ENCODE results near the gene CCND3.
"Not testable (repeated sequence)": the region's sequence is repeated elsewhere in the genome, so short reads cannot be mapped to it uniquely, and the experiment has no call there.

CCND3 gene

DNA sequence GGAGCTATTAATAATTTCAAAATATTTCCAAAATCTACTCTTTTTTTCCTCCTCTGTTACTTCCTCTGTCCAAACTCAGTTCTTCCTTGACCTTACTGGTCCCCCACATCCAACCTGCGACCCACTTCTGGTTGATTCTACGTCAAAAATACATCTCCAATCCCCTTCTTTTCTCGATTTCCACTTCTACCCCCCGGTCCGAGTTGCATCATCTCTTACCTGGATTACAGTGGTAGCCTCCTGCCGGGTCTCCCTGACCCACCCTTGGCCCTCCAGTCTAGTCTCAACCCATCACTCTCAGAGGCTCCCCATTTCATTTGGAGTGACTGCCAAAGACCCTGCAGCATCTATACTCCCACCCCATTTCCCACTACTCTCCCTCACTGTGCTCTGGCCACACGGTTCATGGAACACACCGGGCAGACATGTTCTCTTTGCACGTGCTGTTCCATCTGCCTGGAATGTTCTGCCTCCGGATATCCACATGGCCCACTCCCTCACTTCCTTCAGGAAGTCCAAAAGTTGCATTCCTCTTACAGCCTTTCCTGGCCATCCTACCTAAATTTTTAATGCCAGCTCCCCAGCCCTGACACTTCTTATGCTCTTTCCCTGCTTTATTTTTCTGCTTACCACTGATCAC is 6.1 kb upstream of the CCND3 start:
- H3K36me3 ChIP-seq (ENCODE audit: insufficient read depth, low read length), result peaks cover 6% of the 10 kb centered on the region; the same call in 1 of the 2 replicates
- ATAC-seq (ENCODE audit: insufficient read depth, low read depth) (no peak), DNase-seq (no peak)
- H3K79me2 ChIP-seq (ENCODE audit: insufficient read depth, low read length), result peaks cover 43% of the 10 kb centered on the region
- H3K27me3 ChIP-seq (ENCODE audit: insufficient read depth, low read length, poor library complexity), result no peaks in the 10 kb centered on the region
- H3K4me3 ChIP-seq (ENCODE audit: low read depth in 1 of 2, low read length in 2 of 2), result no peak overlapping the region
- H3K9me3 ChIP-seq (ENCODE audit: insufficient read depth, low read length, severe bottlenecking), result no peaks in the 10 kb centered on the region
- no peak overlapping the region for H3K9ac ChIP-seq (ENCODE audit: low read depth, low read length)
- no peak overlapping the region for H3K4me2 ChIP-seq (ENCODE audit: insufficient read depth, low read length)
- no peaks in the 10 kb centered on the region for H4K20me1 ChIP-seq (ENCODE audit: insufficient read depth, low read length)
- no peak overlapping the region for H2AFZ ChIP-seq (ENCODE audit: low read depth, low read length)
- H3K4me1 ChIP-seq (ENCODE audit: insufficient read depth, low read length), result peaks cover 5% of the 10 kb centered on the region; the same call in 1 of the 2 replicates
- H3K27ac ChIP-seq (ENCODE audit: low read length), result peak overlapping the region; percentile 30
- TF ChIP-seq, protein P1, sequence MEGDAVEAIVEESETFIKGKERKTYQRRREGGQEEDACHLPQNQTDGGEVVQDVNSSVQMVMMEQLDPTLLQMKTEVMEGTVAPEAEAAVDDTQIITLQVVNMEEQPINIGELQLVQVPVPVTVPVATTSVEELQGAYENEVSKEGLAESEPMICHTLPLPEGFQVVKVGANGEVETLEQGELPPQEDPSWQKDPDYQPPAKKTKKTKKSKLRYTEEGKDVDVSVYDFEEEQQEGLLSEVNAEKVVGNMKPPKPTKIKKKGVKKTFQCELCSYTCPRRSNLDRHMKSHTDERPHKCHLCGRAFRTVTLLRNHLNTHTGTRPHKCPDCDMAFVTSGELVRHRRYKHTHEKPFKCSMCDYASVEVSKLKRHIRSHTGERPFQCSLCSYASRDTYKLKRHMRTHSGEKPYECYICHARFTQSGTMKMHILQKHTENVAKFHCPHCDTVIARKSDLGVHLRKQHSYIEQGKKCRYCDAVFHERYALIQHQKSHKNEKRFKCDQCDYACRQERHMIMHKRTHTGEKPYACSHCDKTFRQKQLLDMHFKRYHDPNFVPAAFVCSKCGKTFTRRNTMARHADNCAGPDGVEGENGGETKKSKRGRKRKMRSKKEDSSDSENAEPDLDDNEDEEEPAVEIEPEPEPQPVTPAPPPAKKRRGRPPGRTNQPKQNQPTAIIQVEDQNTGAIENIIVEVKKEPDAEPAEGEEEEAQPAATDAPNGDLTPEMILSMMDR (IDR thresholded peaks at IDR 0.05; ENCODE audit: borderline replicate concordance, extremely low read depth, low read length, poor library complexity, severe bottlenecking), result no peak
- TF ChIP-seq EZH2 (IDR thresholded peaks at IDR 0.05; ENCODE audit: borderline replicate concordance, low read depth, low read length, severe bottlenecking), result no peak

DNA sequence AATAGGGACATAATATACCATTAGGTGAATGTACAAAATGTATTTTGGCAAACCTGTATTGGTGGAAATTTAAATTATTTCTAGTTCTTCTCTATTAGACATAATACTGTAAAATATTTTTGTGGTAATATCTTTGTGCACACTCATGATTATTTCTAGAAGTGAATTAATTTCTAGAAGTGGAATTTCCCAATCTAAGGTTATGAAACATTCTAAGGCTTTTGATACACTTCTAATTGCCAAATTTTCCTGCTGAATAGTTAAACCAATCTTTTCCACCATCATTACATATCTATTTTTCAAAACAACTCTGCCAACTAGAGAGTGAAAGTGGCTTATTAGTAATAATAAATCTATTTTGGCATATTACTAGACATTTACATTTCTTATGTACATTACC is 1.8 kb upstream of the CCND3 start:
- Histone ChIP-seq H3K27ac (ENCODE audit: low read length) (no peak overlapping the region), H3K79me2 (ENCODE audit: insufficient read depth, low read length) (peaks cover 69% of the 10 kb centered on the region), H2AFZ (ENCODE audit: low read depth, low read length) (no peak overlapping the region), H3K9me3 (ENCODE audit: insufficient read depth, low read length, severe bottlenecking) (no peaks in the 10 kb centered on the region), H3K4me3 (ENCODE audit: low read depth in 1 of 2, low read length in 2 of 2) (no peak overlapping the region), H3K4me2 (ENCODE audit: insufficient read depth, low read length) (no peak overlapping the region), H3K36me3 (ENCODE audit: insufficient read depth, low read length) (peaks cover 31% of the 10 kb centered on the region), H3K9ac (ENCODE audit: low read depth, low read length) (no peak overlapping the region), H4K20me1 (ENCODE audit: insufficient read depth, low read length) (peaks cover 16% of the 10 kb centered on the region), H3K27me3 (ENCODE audit: insufficient read depth, low read length, poor library complexity) (no peaks in the 10 kb centered on the region), H3K4me1 (ENCODE audit: insufficient read depth, low read length) (peaks cover 32% of the 10 kb centered on the region)
- no peak for DNase-seq
- TF ChIP-seq, protein P1 (IDR thresholded peaks at IDR 0.05; ENCODE audit: borderline replicate concordance, extremely low read depth, low read length, poor library complexity, severe bottlenecking), result no peak
- no peak for TF ChIP-seq EZH2 (IDR thresholded peaks at IDR 0.05; ENCODE audit: borderline replicate concordance, low read depth, low read length, severe bottlenecking)
- no peak for ATAC-seq (ENCODE audit: insufficient read depth, low read depth)

DNA sequence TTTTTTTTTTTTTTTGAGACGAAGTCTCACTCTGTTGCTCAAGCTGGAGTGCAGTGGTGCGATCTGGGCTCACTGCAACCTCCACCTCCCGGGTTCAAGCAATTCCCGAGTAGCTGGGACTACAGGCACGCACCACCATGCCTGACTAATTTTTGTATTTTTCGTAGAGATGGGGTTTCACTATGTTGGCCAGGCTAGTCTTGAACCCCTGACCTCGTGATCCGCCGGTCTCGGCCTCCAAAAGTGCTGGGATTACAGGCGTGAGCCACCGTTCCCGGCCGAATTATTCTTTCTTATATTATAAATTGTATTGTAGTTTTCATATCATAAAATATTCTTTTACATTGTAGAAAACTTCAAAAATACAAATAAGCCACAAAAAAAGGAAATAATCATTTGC is 1.3 kb upstream of the CCND3 start:
- peaks cover 71% of the 10 kb centered on the region for H3K79me2 ChIP-seq (ENCODE audit: insufficient read depth, low read length)
- H3K9ac ChIP-seq (ENCODE audit: low read depth, low read length), result peak overlapping the region; percentile 99
- H3K4me2 ChIP-seq (ENCODE audit: insufficient read depth, low read length), result peak overlapping the region; percentile 81
- not testable (repeated sequence) for H3K4me3 ChIP-seq (ENCODE audit: low read depth in 1 of 2, low read length in 2 of 2); H3K9me3 ChIP-seq (ENCODE audit: insufficient read depth, low read length, severe bottlenecking); H2AFZ ChIP-seq (ENCODE audit: low read depth, low read length); H3K27me3 ChIP-seq (ENCODE audit: insufficient read depth, low read length, poor library complexity); ATAC-seq (ENCODE audit: insufficient read depth, low read depth)
- H3K4me1 ChIP-seq (ENCODE audit: insufficient read depth, low read length), result peaks cover 37% of the 10 kb centered on the region
- H4K20me1 ChIP-seq (ENCODE audit: insufficient read depth, low read length), result peaks cover 17% of the 10 kb centered on the region
- peaks cover 36% of the 10 kb centered on the region for H3K36me3 ChIP-seq (ENCODE audit: insufficient read depth, low read length)
- peak; percentile 21 for DNase-seq
- H3K27ac ChIP-seq (ENCODE audit: low read length), result peak overlapping the region; percentile 100; the same call in 1 of the 2 replicates

DNA sequence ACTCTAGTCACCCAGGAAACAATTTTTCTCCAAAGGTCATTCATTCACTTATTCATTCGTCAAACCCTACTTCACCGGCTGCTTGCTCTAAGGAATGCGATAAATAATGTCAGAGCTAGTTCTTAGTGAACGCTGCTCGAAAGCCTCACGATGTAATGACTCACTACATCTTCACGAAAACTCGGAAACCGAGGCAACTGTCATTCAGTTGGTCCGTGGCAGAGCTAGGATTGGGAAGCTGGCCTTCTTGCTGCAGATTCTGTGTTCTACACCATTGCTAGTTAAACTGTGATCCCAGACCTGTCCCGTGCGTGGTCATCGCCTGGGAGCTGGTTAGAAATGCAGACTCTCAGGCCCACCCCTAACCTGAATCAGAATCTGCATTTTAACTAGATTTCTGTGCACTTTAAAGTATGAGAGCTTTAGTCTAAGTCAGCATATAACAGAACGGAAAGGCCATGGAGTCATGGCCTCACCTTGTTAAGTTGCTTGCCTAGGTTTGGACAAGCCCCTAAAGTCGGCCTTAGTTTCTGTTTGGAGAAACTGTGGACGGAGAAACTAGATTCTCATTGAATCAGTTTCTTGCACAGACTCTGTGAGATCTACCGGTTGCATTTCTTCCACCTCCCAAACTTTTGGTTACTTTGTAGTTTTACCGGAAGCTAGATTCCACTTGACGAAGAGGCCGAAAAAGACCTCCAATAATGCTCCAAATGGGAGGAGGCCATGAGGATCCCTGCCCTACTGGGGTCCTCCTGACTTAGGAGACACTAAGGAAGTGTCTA is 651 bp upstream of the CCND3 start:
- peak; percentile 32 for DNase-seq
- H3K27ac ChIP-seq (ENCODE audit: low read length), result peak overlapping the region; percentile 100
- no peak for ATAC-seq (ENCODE audit: insufficient read depth, low read depth)

More for the DNA sequence above, 651 bp upstream of the CCND3 start:
- peak overlapping the region; percentile 81 for H3K4me2 ChIP-seq (ENCODE audit: insufficient read depth, low read length)
- H3K4me1 ChIP-seq (ENCODE audit: insufficient read depth, low read length), result peaks cover 44% of the 10 kb centered on the region
- no peak for TF ChIP-seq EZH2 (IDR thresholded peaks at IDR 0.05; ENCODE audit: borderline replicate concordance, low read depth, low read length, severe bottlenecking)
- TF ChIP-seq, protein P1 (IDR thresholded peaks at IDR 0.05; ENCODE audit: borderline replicate concordance, extremely low read depth, low read length, poor library complexity, severe bottlenecking), result no peak
- peak overlapping the region; percentile 36 to 86; a peak in 3 of 4 replicates for H3K4me3 ChIP-seq (ENCODE audit: low read depth in 1 of 2, low read length in 2 of 2)
- peaks cover 17% of the 10 kb centered on the region for H4K20me1 ChIP-seq (ENCODE audit: insufficient read depth, low read length)
- H3K36me3 ChIP-seq (ENCODE audit: insufficient read depth, low read length), result peaks cover 43% of the 10 kb centered on the region
- peak overlapping the region; percentile 40 for H2AFZ ChIP-seq (ENCODE audit: low read depth, low read length)
- peak overlapping the region; percentile 99 for H3K9ac ChIP-seq (ENCODE audit: low read depth, low read length)
- no peaks in the 10 kb centered on the region for H3K9me3 ChIP-seq (ENCODE audit: insufficient read depth, low read length, severe bottlenecking)
- no peaks in the 10 kb centered on the region for H3K27me3 ChIP-seq (ENCODE audit: insufficient read depth, low read length, poor library complexity)
- peaks cover 72% of the 10 kb centered on the region for H3K79me2 ChIP-seq (ENCODE audit: insufficient read depth, low read length)

All from DND-41 (cell line).